ENCODE data around the gene PRM1. TPM values are rescaled to one million over a fixed set of nuclear protein-coding genes. Genes with fewer than 3 reads are reported as not detected.

The PRM1 gene
- total and polyA plus RNA-seq, 2 of the 8 experiments (the other 6 are each of a cell fraction or from before 2014, with no cell fraction given) = 0.54 to 0.82 TPM

GRCh38 chr16:11245988-11246387, 35.1 kb downstream of the PRM1 start:
- H3K56ac ChIP-seq (replicated peaks; ENCODE audit: insufficient read length, low read depth, low read length) = no peak overlapping the region
- TF ChIP-seq EZH2 (IDR thresholded peaks at IDR 0.05; ENCODE audit: low read depth, low read length, severe bottlenecking) = no peak
- no peak for TF ChIP-seq EP300 (IDR thresholded peaks at IDR 0.05; ENCODE audit: borderline replicate concordance in 1 of 2, low read depth in 2 of 2, low read length in 2 of 2)
- no peak for TF ChIP-seq KDM4A (IDR thresholded peaks at IDR 0.05; ENCODE audit: low read depth, low read length, severe bottlenecking)
- TF ChIP-seq SAP30 (IDR thresholded peaks at IDR 0.05; ENCODE audit: insufficient read depth, insufficient replicate concordance, low read length) = no peak
- TF ChIP-seq EGR1 (IDR thresholded peaks at IDR 0.05; ENCODE audit: borderline replicate concordance, low read depth, low read length) = no peak

More at GRCh38 chr16:11245988-11246387, 35.1 kb downstream of the PRM1 start:
- ChIA-PET POLR2A (ENCODE audit: partially characterized antibody) (interaction anchor here (2.8 kb wide), 1 partner anchor 9 kb away, joined by 18 read pairs; the partner anchor contains the start of gene SOCS1), CTCF (ENCODE audit: partially characterized antibody) (interaction anchor here (0.9 to 1.5 kb wide), 5 partner anchors 28 to 275 kb away, joined by 3 to 5 read pairs (median 4); no protein-coding TSS in a partner anchor)
- no peaks in the 10 kb centered on the region for H4K20me1 ChIP-seq (replicated peaks in 1 of 2; ENCODE audit: control insufficient read depth in 1 of 2, insufficient read depth in 2 of 2, low read length in 2 of 2)
- no peak overlapping the region for H3K4ac ChIP-seq (replicated peaks; ENCODE audit: insufficient read length, low read depth, low read length)
- no peak overlapping the region for H2BK12ac ChIP-seq (ENCODE audit: low read depth, low read length)
- H3K4me1 ChIP-seq (replicated peaks in 1 of 4; ENCODE audit: control insufficient read depth in 3 of 4, insufficient read depth in 4 of 4, low read length in 3 of 4) = peaks cover 0 to 6% (median under 1%) of the 10 kb centered on the region in 4 experiments; a peak in 3 of 7 replicates
- H3K9ac ChIP-seq (replicated peaks in 1 of 4; ENCODE audit: extremely low read depth in 1 of 4, low read depth in 3 of 4, low read length in 3 of 4) = no peak overlapping the region
- H4K8ac ChIP-seq (ENCODE audit: extremely low read depth, insufficient read depth, low read length) = no peak overlapping the region
- no peak overlapping the region for H3K14ac ChIP-seq (ENCODE audit: insufficient read length)
- no peak overlapping the region for H3K18ac ChIP-seq (ENCODE audit: extremely low read depth, low read length)
- no peak overlapping the region for H2BK120ac ChIP-seq (replicated peaks; ENCODE audit: low read depth, low read length)
- no peak overlapping the region for H3K23ac ChIP-seq (ENCODE audit: insufficient read length)
- no peaks in the 10 kb centered on the region for H3K27me3 ChIP-seq (replicated peaks in 1 of 4; ENCODE audit: control insufficient read depth in 3 of 4, extremely low read depth in 1 of 4, insufficient read depth in 3 of 4, low read length in 3 of 4)
- no peaks in the 10 kb centered on the region for H3K9me3 ChIP-seq (ENCODE audit: insufficient read depth in 2 of 2, low read depth in 1 of 2, low read length in 1 of 2)
- no peaks in the 10 kb centered on the region; the same call in 1 of the 2 replicates for H3K79me1 ChIP-seq (ENCODE audit: low read depth, low read length)
- H2AFZ ChIP-seq (ENCODE audit: low read length) = no peak overlapping the region
- no peaks in the 10 kb centered on the region for H3K79me2 ChIP-seq (ENCODE audit: control insufficient read depth in 1 of 2, insufficient read depth in 2 of 2, low read length in 2 of 2)
- DNase-seq (ENCODE audit: low read depth in 1 of 2, low spot score in 2 of 2) = no peak
- no peak overlapping the region for H3K4me2 ChIP-seq (ENCODE audit: insufficient read depth in 1 of 2, low read depth in 2 of 2, low read length in 2 of 2)
- no peak overlapping the region for H2AK5ac ChIP-seq (ENCODE audit: low read depth, low read length)
- no peak overlapping the region for H2BK15ac ChIP-seq (ENCODE audit: low read length)
- no peak overlapping the region for H3K4me3 ChIP-seq (ENCODE audit: extremely low read depth in 1 of 4, insufficient read depth in 2 of 4, low read depth in 3 of 4, low read length in 4 of 4)
- no peak for FAIRE-seq
- no peaks in the 10 kb centered on the region; the same call in 1 of the 2 replicates for H3K23me2 ChIP-seq (ENCODE audit: low read depth, low read length)
- no peaks in the 10 kb centered on the region for H3K36me3 ChIP-seq (ENCODE audit: control insufficient read depth in 2 of 4, insufficient read depth in 4 of 4, low read length in 3 of 4)
- H2BK20ac ChIP-seq (ENCODE audit: low read length) = no peak overlapping the region
- no peak overlapping the region for H4K5ac ChIP-seq (ENCODE audit: insufficient read length, low read depth, low read length)
- H4K91ac ChIP-seq (replicated peaks; ENCODE audit: insufficient read length, low read length) = no peak overlapping the region
- no peak overlapping the region for H3K27ac ChIP-seq (ENCODE audit: low read depth, low read length)
- H2BK5ac ChIP-seq (ENCODE audit: low read depth, low read length) = no peak overlapping the region

Measured in H1 (cell line).